ENCODE results near the gene SNX8. TPM values are rescaled to one million over a fixed set of nuclear protein-coding genes. Genes with fewer than 3 reads are reported as not detected.

The SNX8 gene
- total RNA-seq, 4 donors from 2014 or later = 6.4 to 28.1 (median 24.8) TPM

- DNase-seq = no peak
- intact Hi-C loops (cut with DNase I; ENCODE audit: low total_unique reads) (no loop called here), in situ Hi-C loops (cut with MboI; ENCODE audit: low sequenced_read_pairs in 4 of 4) (no loop called here)
- Histone ChIP-seq H3K36me3 (no peaks in the 10 kb centered on the region), H3K4me3 (no peak overlapping the region), H3K9me3 (no peaks in the 10 kb centered on the region), H3K27ac (no peak overlapping the region), H3K4me1 (no peaks in the 10 kb centered on the region), H3K27me3 (no peaks in the 10 kb centered on the region)
- no peak for ATAC-seq
- no peak for TF ChIP-seq POLR2A (IDR thresholded peaks at IDR 0.05)
- TF ChIP-seq, protein P1, sequence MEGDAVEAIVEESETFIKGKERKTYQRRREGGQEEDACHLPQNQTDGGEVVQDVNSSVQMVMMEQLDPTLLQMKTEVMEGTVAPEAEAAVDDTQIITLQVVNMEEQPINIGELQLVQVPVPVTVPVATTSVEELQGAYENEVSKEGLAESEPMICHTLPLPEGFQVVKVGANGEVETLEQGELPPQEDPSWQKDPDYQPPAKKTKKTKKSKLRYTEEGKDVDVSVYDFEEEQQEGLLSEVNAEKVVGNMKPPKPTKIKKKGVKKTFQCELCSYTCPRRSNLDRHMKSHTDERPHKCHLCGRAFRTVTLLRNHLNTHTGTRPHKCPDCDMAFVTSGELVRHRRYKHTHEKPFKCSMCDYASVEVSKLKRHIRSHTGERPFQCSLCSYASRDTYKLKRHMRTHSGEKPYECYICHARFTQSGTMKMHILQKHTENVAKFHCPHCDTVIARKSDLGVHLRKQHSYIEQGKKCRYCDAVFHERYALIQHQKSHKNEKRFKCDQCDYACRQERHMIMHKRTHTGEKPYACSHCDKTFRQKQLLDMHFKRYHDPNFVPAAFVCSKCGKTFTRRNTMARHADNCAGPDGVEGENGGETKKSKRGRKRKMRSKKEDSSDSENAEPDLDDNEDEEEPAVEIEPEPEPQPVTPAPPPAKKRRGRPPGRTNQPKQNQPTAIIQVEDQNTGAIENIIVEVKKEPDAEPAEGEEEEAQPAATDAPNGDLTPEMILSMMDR (IDR thresholded peaks at IDR 0.05 in 4 of 5, conservative IDR thresholded peaks at IDR 0.05 in 1 of 5) = no peak
Observed at GRCh38 chr7:2280424-2280823, 33.8 kb downstream of the SNX8 start.

- no peak for ATAC-seq
Observed at GRCh38 chr7:2279896-2280295, 34.3 kb downstream of the SNX8 start.

GRCh38 chr7:2278026-2278425, 36.2 kb downstream of the SNX8 start:
- no peaks in the 10 kb centered on the region for H3K9me3 ChIP-seq
- no peaks in the 10 kb centered on the region for H3K27me3 ChIP-seq
- in situ Hi-C loops (cut with MboI; ENCODE audit: low sequenced_read_pairs in 4 of 4) (no loop called here), intact Hi-C loops (cut with DNase I; ENCODE audit: low total_unique reads) (no loop called here)
- no peak for DNase-seq
- TF ChIP-seq, protein P1 (IDR thresholded peaks at IDR 0.05 in 4 of 5, conservative IDR thresholded peaks at IDR 0.05 in 1 of 5) = no peak
- TF ChIP-seq POLR2A (IDR thresholded peaks at IDR 0.05) = no peak
- no peak overlapping the region for H3K4me3 ChIP-seq
- no peak overlapping the region for H3K27ac ChIP-seq
- no peaks in the 10 kb centered on the region for H3K36me3 ChIP-seq
- no peak for ATAC-seq
- no peaks in the 10 kb centered on the region for H3K4me1 ChIP-seq

More at GRCh38 chr7:2279896-2280295, 34.3 kb downstream of the SNX8 start:
- H3K4me1 ChIP-seq = no peaks in the 10 kb centered on the region
- TF ChIP-seq POLR2A (IDR thresholded peaks at IDR 0.05) = no peak
- TF ChIP-seq, protein P1 (IDR thresholded peaks at IDR 0.05 in 4 of 5, conservative IDR thresholded peaks at IDR 0.05 in 1 of 5) = no peak
- no peak overlapping the region for H3K27ac ChIP-seq
- H3K4me3 ChIP-seq = no peak overlapping the region
- no peak for DNase-seq
- H3K36me3 ChIP-seq = no peaks in the 10 kb centered on the region
- H3K9me3 ChIP-seq = no peaks in the 10 kb centered on the region
- in situ Hi-C loops (cut with MboI; ENCODE audit: low sequenced_read_pairs in 4 of 4) (no loop called here), intact Hi-C loops (cut with DNase I; ENCODE audit: low total_unique reads) (no loop called here)
- no peaks in the 10 kb centered on the region for H3K27me3 ChIP-seq

DNA sequence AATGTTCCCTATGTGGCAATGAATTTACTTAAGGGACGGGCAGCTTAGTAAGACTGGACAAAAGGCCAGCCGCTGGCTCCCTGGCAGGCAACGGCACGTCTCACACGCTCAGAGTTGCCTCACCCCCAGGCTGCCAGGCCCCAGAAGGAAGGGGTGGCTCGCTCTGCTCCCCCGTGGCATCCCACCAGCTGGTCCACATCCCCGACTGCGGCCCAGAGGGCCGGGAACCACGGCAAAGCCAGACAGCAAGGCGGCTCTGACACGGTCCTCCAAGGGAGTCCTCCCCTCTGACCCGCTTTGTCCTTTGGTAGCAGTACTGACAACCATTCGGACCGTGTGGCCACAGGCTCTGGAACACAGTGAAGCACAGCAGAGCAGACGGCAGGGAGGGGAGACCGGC, 38.1 kb downstream of the SNX8 start:
- no peak for DNase-seq
- H3K9me3 ChIP-seq = no peaks in the 10 kb centered on the region
- TF ChIP-seq, protein P1 (IDR thresholded peaks at IDR 0.05 in 4 of 5, conservative IDR thresholded peaks at IDR 0.05 in 1 of 5) = no peak
- TF ChIP-seq POLR2A (IDR thresholded peaks at IDR 0.05) = no peak
- H3K36me3 ChIP-seq = no peaks in the 10 kb centered on the region
- intact Hi-C loops (cut with DNase I; ENCODE audit: low total_unique reads) (no loop called here), in situ Hi-C loops (cut with MboI; ENCODE audit: low sequenced_read_pairs in 4 of 4) (no loop called here)
- H3K4me1 ChIP-seq = no peaks in the 10 kb centered on the region
- no peak overlapping the region for H3K27ac ChIP-seq
- ATAC-seq = no peak
- no peaks in the 10 kb centered on the region for H3K27me3 ChIP-seq
- H3K4me3 ChIP-seq = no peak overlapping the region

DNA sequence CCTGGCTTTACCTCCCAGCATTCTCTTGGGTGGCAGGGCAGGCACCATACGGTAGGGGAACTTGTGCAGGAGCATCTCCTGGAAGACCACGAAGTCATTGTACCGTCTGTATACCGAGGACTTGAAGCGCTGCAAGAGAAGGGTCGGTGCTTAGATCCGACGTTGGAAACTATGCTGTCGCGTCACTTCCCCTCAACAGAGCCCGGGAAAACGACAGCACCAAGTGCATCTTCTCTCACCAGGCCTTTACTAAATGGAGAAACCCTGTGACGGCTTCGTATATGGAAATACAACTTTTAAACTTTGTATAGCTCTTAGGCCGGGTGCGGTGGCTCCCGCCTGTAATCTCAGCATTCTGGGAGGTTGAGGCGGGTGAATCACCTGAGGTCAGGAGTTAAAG, 39.1 kb downstream of the SNX8 start:
- no peaks in the 10 kb centered on the region for H3K9me3 ChIP-seq
- TF ChIP-seq, protein P1 (IDR thresholded peaks at IDR 0.05 in 4 of 5, conservative IDR thresholded peaks at IDR 0.05 in 1 of 5) = no peak
- no peak overlapping the region for H3K27ac ChIP-seq
- DNase-seq (no peak), ATAC-seq (no peak)
- no peaks in the 10 kb centered on the region for H3K4me1 ChIP-seq
- no peak overlapping the region for H3K4me3 ChIP-seq
- no peaks in the 10 kb centered on the region for H3K27me3 ChIP-seq
- in situ Hi-C loops (cut with MboI; ENCODE audit: low sequenced_read_pairs in 4 of 4) (no loop called here), intact Hi-C loops (cut with DNase I; ENCODE audit: low total_unique reads) (no loop called here)
- H3K36me3 ChIP-seq = no peaks in the 10 kb centered on the region
